ENCODE data around the gene DNA2. TPM values are rescaled to one million over a fixed set of nuclear protein-coding genes. Genes with fewer than 3 reads are reported as not detected.
"Not testable (repeated sequence)": the region's sequence is repeated elsewhere in the genome, so short reads cannot be mapped to it uniquely, and the experiment has no call there.

The DNA2 gene, protein sequence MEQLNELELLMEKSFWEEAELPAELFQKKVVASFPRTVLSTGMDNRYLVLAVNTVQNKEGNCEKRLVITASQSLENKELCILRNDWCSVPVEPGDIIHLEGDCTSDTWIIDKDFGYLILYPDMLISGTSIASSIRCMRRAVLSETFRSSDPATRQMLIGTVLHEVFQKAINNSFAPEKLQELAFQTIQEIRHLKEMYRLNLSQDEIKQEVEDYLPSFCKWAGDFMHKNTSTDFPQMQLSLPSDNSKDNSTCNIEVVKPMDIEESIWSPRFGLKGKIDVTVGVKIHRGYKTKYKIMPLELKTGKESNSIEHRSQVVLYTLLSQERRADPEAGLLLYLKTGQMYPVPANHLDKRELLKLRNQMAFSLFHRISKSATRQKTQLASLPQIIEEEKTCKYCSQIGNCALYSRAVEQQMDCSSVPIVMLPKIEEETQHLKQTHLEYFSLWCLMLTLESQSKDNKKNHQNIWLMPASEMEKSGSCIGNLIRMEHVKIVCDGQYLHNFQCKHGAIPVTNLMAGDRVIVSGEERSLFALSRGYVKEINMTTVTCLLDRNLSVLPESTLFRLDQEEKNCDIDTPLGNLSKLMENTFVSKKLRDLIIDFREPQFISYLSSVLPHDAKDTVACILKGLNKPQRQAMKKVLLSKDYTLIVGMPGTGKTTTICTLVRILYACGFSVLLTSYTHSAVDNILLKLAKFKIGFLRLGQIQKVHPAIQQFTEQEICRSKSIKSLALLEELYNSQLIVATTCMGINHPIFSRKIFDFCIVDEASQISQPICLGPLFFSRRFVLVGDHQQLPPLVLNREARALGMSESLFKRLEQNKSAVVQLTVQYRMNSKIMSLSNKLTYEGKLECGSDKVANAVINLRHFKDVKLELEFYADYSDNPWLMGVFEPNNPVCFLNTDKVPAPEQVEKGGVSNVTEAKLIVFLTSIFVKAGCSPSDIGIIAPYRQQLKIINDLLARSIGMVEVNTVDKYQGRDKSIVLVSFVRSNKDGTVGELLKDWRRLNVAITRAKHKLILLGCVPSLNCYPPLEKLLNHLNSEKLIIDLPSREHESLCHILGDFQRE
- 21.5 TPM for total RNA-seq
- polyA plus RNA-seq: 3.5 TPM
- long read RNA-seq, donor 1: 0 reads
- long read RNA-seq, donor 2: 0 reads
- long read RNA-seq, donor 3, full-length matches to known transcripts: 1 of 1 reads
- long read RNA-seq, donor 3, partial matches to known transcripts: 0 of 1 reads
- long read RNA-seq, donor 3, other reads (novel, unspliced or antisense): 0 of 1 reads
- long read RNA-seq, donor 4, full-length matches to known transcripts: 1 of 1 reads
- long read RNA-seq, donor 4, partial matches to known transcripts: 0 of 1 reads
- long read RNA-seq, donor 4, other reads (novel, unspliced or antisense): 0 of 1 reads
- long read RNA-seq, donor 5, full-length matches to known transcripts: 1 of 1 reads
- long read RNA-seq, donor 5, partial matches to known transcripts: 0 of 1 reads
- long read RNA-seq, donor 5, other reads (novel, unspliced or antisense): 0 of 1 reads
- long read RNA-seq, donor 6, full-length matches to known transcripts: 2 of 299 reads
- long read RNA-seq, donor 6, partial matches to known transcripts: 297 of 299 reads
- long read RNA-seq, donor 6, other reads (novel, unspliced or antisense): 0 of 299 reads
- long read RNA-seq, donor 7: 0 reads
- long read RNA-seq, donor 8: 0 reads
- long read RNA-seq, donor 9: 0 reads
- long read RNA-seq, donor 10, full-length matches to known transcripts: 1 of 1 reads
- long read RNA-seq, donor 10, partial matches to known transcripts: 0 of 1 reads
- long read RNA-seq, donor 10, other reads (novel, unspliced or antisense): 0 of 1 reads

DNA sequence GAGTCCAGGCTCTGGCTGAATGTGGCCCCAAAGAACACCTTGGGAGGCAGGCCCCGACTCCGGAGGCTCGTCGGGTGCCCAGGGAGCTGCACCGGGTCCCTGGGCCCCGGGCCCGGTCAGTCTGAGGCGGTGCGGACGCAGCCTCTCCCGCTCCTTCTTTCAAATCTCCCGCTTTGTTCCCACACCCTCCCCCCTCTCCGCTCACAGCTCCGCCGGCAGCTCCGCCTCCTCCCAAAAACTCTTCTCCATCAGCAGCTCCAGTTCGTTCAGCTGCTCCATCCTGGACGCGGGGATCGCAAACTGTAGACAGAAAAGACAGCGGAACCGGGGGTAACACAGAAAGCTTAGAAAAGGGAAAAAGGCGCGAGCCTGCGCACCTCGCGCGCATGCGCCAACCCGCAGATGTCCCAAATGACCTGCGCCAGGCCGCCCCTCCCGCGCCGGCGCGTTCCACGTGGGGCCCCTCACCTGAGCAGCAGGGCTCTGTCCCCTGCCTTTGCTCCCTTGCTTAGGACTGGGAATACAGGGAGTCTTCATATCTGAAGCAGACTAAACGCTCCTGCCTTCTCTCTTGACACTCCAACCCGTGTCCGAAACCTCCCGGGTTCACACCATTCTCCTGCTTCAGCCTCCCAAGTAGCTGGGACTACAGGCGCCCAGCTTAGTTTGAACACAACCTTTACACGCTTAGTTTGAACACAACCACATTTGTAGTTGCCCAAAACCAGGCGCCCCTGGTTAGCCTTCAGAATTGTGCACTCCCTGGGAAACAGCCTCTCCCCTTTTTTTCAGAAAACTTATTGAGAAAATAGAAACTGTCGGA is at the start of gene DNA2:
Gene DNA2 (minus strand): TSS at position 388 of the 823 bp plus-strand sequence. CDS start 109 bp downstream, at position 279.
- Histone ChIP-seq H3K9me3 (ENCODE audit: control insufficient read depth in 2 of 2, insufficient read depth in 1 of 2, low read length in 1 of 2) (no peaks in the 10 kb centered on the region), H3K36me3 (ENCODE audit: control insufficient read depth in 2 of 2, insufficient read depth in 2 of 2, low read length in 1 of 2) (peaks cover 8 to 10% of the 10 kb centered on the region in 2 donors), H3K27me3 (ENCODE audit: control insufficient read depth in 2 of 2, insufficient read depth in 1 of 2, low read length in 1 of 2) (no peaks in the 10 kb centered on the region), H3K4me3 (ENCODE audit: low read length in 2 of 2) (peak within 1 kb of the TSS; percentile 73 to 74), H3K27ac (ENCODE audit: low read depth in 1 of 2, low read length in 1 of 2) (peak within 1 kb of the TSS; percentile 40 to 61), H3K4me1 (ENCODE audit: control insufficient read depth in 2 of 2, insufficient read depth in 2 of 2, low read length in 2 of 2) (peaks cover 10 to 11% of the 10 kb centered on the region in 2 donors)
- peak; percentile 44 to 82 (median 59) for DNase-seq (ENCODE audit: low read depth in 6 of 9, low spot score in 9 of 9)
- WGBS: 6% methylated on average over 46 of the region's 46 CpGs

DNA sequence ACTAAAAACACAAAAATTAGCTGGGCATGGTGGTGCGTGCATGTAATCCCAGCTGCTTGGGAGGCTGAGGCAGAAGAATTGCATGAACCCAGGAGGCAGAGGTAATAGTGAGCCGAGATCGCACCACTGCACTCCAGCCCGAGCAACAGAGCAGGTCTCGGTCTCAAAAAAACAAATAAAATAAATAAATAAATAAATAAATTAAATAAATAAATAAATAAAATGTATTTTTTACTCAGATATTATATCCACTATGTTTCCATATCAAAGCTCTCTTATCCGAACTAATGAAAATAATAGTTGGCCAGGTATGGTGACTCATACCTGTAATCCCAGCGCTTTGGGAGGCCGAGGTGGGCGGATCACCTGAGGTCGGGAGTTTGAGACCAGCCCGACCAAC is 46.8 kb upstream of the DNA2 start:
- 97% methylated on average over 11 of the region's 11 CpGs for WGBS

DNA sequence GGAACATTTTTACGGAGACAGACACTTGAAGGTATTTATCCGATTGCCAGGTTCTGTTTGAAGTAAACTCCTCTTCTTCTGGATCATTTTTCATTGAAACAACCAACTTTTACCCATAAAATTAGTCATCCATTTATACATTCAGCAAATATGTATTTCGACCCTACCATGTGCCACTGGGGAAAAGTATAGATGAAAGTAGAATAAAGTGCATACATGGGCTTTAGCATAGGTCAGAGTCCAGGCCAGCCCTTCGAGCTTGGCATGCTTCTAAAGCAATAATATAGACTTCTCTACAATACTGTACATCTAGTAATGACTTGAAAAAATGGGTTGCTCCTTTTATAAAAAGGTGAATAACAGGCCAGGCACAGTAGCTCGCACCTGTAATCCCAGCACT is 45.4 kb upstream of the DNA2 start:
- 96% methylated on average over 5 of the region's 5 CpGs for WGBS
- Histone ChIP-seq H3K27me3 (ENCODE audit: control insufficient read depth in 2 of 2, insufficient read depth in 1 of 2, low read length in 1 of 2) (no peaks in the 10 kb centered on the region), H3K4me3 (ENCODE audit: low read length in 2 of 2) (no peak overlapping the region), H3K4me1 (ENCODE audit: control insufficient read depth in 2 of 2, insufficient read depth in 2 of 2, low read length in 2 of 2) (no peaks in the 10 kb centered on the region), H3K27ac (ENCODE audit: low read depth in 1 of 2, low read length in 1 of 2) (no peak overlapping the region), H3K36me3 (ENCODE audit: control insufficient read depth in 2 of 2, insufficient read depth in 2 of 2, low read length in 1 of 2) (peaks cover 11 to 17% of the 10 kb centered on the region in 2 donors), H3K9me3 (ENCODE audit: control insufficient read depth in 2 of 2, insufficient read depth in 1 of 2, low read length in 1 of 2) (no peaks in the 10 kb centered on the region)
- no peak for DNase-seq (ENCODE audit: low read depth in 6 of 9, low spot score in 9 of 9)

More for the DNA sequence above, 46.8 kb upstream of the DNA2 start:
- DNase-seq (ENCODE audit: low read depth in 6 of 9, low spot score in 9 of 9); H3K27ac ChIP-seq (ENCODE audit: low read depth in 1 of 2, low read length in 1 of 2); H3K27me3 ChIP-seq (ENCODE audit: control insufficient read depth in 2 of 2, insufficient read depth in 1 of 2, low read length in 1 of 2); H3K4me1 ChIP-seq (ENCODE audit: control insufficient read depth in 2 of 2, insufficient read depth in 2 of 2, low read length in 2 of 2); H3K4me3 ChIP-seq (ENCODE audit: low read length in 2 of 2); H3K9me3 ChIP-seq (ENCODE audit: control insufficient read depth in 2 of 2, insufficient read depth in 1 of 2, low read length in 1 of 2): not testable (repeated sequence)
- peaks cover 15% of the 10 kb centered on the region in 2 donors for H3K36me3 ChIP-seq (ENCODE audit: control insufficient read depth in 2 of 2, insufficient read depth in 2 of 2, low read length in 1 of 2)

DNA sequence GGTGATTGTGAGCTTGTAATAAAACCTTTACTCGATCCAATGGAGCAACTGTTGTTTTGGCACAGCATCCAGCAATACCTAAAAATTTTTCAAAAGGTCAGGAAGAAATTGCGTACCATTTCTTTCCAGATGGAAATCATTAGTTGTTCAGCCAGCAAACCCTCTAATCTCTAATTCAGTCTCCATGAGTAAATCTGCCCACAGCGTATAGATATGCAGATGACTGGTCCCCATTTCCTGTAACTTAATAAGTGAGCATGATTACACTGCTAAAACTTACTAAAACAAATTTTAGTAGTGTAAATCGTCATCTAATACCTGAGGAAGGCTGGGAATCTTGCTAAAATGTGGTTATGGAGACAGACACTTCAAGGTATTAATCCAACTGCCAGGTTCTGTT is 45.0 kb upstream of the DNA2 start:
- H3K9me3 ChIP-seq (ENCODE audit: control insufficient read depth in 2 of 2, insufficient read depth in 1 of 2, low read length in 1 of 2): no peaks in the 10 kb centered on the region
- no peak overlapping the region for H3K4me3 ChIP-seq (ENCODE audit: low read length in 2 of 2)
- no peaks in the 10 kb centered on the region for H3K4me1 ChIP-seq (ENCODE audit: control insufficient read depth in 2 of 2, insufficient read depth in 2 of 2, low read length in 2 of 2)
- no peak for DNase-seq (ENCODE audit: low read depth in 6 of 9, low spot score in 9 of 9)
- H3K36me3 ChIP-seq (ENCODE audit: control insufficient read depth in 2 of 2, insufficient read depth in 2 of 2, low read length in 1 of 2): peaks cover 11 to 13% of the 10 kb centered on the region in 2 donors
- no peaks in the 10 kb centered on the region for H3K27me3 ChIP-seq (ENCODE audit: control insufficient read depth in 2 of 2, insufficient read depth in 1 of 2, low read length in 1 of 2)
- H3K27ac ChIP-seq (ENCODE audit: low read depth in 1 of 2, low read length in 1 of 2): no peak overlapping the region
- WGBS: 74% methylated on average over 4 of the region's 4 CpGs

DNA sequence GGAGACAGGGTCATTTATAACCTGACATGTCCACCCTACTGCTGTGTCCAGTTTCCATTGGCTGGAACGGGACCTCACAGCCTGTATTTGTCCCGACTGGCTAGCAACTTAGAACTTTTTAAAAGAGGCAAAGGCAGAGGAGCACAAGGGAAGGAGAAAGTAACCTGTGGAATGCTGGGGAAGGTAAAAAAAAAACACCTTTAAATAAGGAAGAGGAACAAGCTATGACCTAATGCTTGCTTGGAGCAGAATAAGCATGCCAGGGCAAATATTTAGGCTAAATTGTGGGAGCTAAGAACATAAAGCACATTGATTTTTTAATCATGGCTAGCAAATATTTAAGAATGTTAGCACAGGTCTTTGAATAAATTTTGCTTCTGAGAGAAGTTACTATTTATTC is 44.4 kb upstream of the DNA2 start:
- H3K4me1 ChIP-seq (ENCODE audit: control insufficient read depth in 2 of 2, insufficient read depth in 2 of 2, low read length in 2 of 2); H3K9me3 ChIP-seq (ENCODE audit: control insufficient read depth in 2 of 2, insufficient read depth in 1 of 2, low read length in 1 of 2); H3K27ac ChIP-seq (ENCODE audit: low read depth in 1 of 2, low read length in 1 of 2); H3K27me3 ChIP-seq (ENCODE audit: control insufficient read depth in 2 of 2, insufficient read depth in 1 of 2, low read length in 1 of 2); DNase-seq (ENCODE audit: low read depth in 6 of 9, low spot score in 9 of 9); H3K4me3 ChIP-seq (ENCODE audit: low read length in 2 of 2): not testable (repeated sequence)
- H3K36me3 ChIP-seq (ENCODE audit: control insufficient read depth in 2 of 2, insufficient read depth in 2 of 2, low read length in 1 of 2): peaks cover 9 to 13% of the 10 kb centered on the region in 2 donors
- WGBS: 98% methylated on average over 2 of the region's 2 CpGs

DNA sequence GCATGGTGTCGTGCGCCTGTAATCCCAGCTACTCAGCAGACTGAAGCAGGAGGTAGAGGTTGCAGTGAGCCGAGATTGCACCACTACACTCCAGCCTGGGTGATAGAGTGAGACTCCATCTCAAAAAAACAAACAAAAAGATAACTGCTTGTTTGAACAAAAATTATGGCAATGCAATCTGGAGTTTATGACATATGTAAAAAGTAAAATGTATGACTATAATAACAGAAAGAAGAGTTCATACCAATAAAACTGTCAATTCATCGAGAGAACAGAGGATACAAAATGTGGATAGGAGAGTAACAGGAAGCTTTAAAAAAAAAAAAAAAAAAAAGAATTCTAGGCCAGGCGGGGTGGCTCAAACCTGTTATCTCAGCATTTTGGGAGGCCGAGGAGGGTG is 36.3 kb upstream of the DNA2 start:
- Histone ChIP-seq H3K4me3 (ENCODE audit: low read length in 2 of 2) (no peak overlapping the region), H3K9me3 (ENCODE audit: control insufficient read depth in 2 of 2, insufficient read depth in 1 of 2, low read length in 1 of 2) (no peaks in the 10 kb centered on the region), H3K36me3 (ENCODE audit: control insufficient read depth in 2 of 2, insufficient read depth in 2 of 2, low read length in 1 of 2) (peaks cover 12 to 13% of the 10 kb centered on the region in 2 donors), H3K4me1 (ENCODE audit: control insufficient read depth in 2 of 2, insufficient read depth in 2 of 2, low read length in 2 of 2) (no peaks in the 10 kb centered on the region), H3K27ac (ENCODE audit: low read depth in 1 of 2, low read length in 1 of 2) (no peak overlapping the region), H3K27me3 (ENCODE audit: control insufficient read depth in 2 of 2, insufficient read depth in 1 of 2, low read length in 1 of 2) (no peaks in the 10 kb centered on the region)
- over 99% methylated on average over 6 of the region's 6 CpGs for WGBS
- DNase-seq (ENCODE audit: low read depth in 6 of 9, low spot score in 9 of 9): no peak

DNA sequence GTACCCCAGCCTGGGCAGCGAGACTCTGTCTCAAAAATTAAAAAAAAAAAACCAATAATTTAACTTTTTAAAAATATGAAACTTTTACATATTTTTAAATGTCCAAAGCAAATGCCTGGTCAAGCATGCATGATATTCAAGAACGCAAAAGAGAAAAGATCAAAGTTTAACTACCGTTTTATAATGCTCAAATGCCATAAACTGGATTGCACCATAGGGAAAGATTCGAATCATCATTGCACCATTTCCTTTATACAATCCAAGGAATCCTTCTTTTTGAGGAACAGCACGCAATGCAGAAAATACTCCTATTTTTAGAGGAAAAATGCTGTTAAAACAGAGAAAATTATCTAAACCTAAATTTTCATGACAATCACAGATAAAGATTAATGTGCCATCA is 34.6 kb upstream of the DNA2 start:
- Histone ChIP-seq H3K4me3 (ENCODE audit: low read length in 2 of 2) (no peak overlapping the region), H3K27ac (ENCODE audit: low read depth in 1 of 2, low read length in 1 of 2) (no peak overlapping the region), H3K9me3 (ENCODE audit: control insufficient read depth in 2 of 2, insufficient read depth in 1 of 2, low read length in 1 of 2) (no peaks in the 10 kb centered on the region), H3K4me1 (ENCODE audit: control insufficient read depth in 2 of 2, insufficient read depth in 2 of 2, low read length in 2 of 2) (no peaks in the 10 kb centered on the region), H3K36me3 (ENCODE audit: control insufficient read depth in 2 of 2, insufficient read depth in 2 of 2, low read length in 1 of 2) (peaks cover 11 to 16% of the 10 kb centered on the region in 2 donors), H3K27me3 (ENCODE audit: control insufficient read depth in 2 of 2, insufficient read depth in 1 of 2, low read length in 1 of 2) (no peaks in the 10 kb centered on the region)
- over 99% methylated on average over 5 of the region's 5 CpGs for WGBS
- DNase-seq (ENCODE audit: low read depth in 6 of 9, low spot score in 9 of 9): no peak

Measured in thymus (tissue), 14 donors.